Activated naive CD8-positive, alpha-beta T cell treated with anti-CD3 and anti-CD28 coated beads, Interleukin-2, amount 50 U/mL, for 24 hours (primary cell): Measurements from ENCODE around the gene ZNF155.
"Not testable (repeated sequence)": the region's sequence is repeated elsewhere in the genome, so short reads cannot be mapped to it uniquely, and the experiment has no call there.

ENCODE experiments used
- ATAC-seq: fragments of 150-1000 bp; cut with Tn5 transposase; one replicate; pipeline ENCODE4 v1.10.0; 2021
- DNase-seq: peaks from one replicate; pipeline ENCODE4 v3.0.0; 2021
- H3K27ac Mint-ChIP-seq: one replicate; pipeline ENCODE4 v1.8.0; 2021; ENCODE audit warnings: mild to moderate bottlenecking, mixed read lengths
- H3K27me3 Mint-ChIP-seq: one replicate; pipeline ENCODE4 v1.8.0; 2021; ENCODE audit warnings: mixed read lengths
- H3K36me3 Mint-ChIP-seq: one replicate; pipeline ENCODE4 v1.8.0; 2021; ENCODE audit warnings: low read depth, mixed read lengths
- H3K4me1 Mint-ChIP-seq: one replicate; pipeline ENCODE4 v1.8.0; 2021; ENCODE audit warnings: mixed read lengths
- H3K4me3 Mint-ChIP-seq: one replicate; pipeline ENCODE4 v1.8.0; 2021; ENCODE audit warnings: mild to moderate bottlenecking, moderate library complexity, mixed read lengths
- H3K9me3 Mint-ChIP-seq: one replicate; pipeline ENCODE4 v1.8.0; 2021; ENCODE audit warnings: mixed read lengths

The ZNF155 gene

DNA sequence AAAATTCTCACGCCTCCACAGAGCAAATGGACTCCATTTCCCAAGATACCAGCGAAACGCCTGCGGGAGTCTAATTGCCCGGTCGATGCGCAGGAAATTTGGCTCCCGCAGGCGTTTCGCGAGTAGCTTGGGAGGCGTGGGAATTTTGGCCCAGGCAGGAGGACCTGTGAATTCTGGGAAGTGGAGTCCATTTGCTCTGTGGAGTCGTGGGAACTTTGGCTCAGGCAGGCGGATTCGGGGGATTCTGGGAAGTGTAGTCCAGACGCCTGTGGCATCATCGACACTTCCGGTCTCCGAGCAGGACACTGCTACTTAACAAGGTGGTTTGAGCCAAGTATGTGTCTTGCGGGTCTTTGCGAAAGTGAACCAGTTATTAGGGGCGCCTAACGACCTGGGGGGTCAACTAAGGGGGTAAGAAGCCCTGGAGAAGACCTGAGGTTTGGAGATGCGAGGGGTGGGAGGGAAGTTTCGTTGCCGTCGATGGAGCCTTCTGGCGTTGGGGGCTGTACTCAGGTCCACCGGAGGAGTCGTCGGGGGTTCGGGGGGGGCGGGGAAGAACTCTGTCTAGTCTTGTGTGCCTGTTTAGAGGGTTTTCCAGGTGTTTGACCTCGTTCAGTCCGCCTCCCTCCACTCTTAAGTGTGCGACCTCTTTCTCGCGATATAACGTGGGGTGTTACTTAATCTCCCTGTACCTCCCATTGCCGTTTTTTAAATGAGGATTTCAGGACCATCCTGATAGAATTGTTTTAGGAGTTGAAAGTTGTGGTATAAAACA, at the start of gene ZNF155:
TSS of gene ZNF155 (plus strand) at position 277 of the 775 bp plus-strand sequence. CDS start 4,356 bp downstream, outside the sequence.
- peak within 1 kb of the TSS; percentile 91 for H3K27ac Mint-ChIP-seq
- H3K27me3 Mint-ChIP-seq: no peaks in the 10 kb centered on the region
- DNase-seq (peak; percentile 68), ATAC-seq (peak; percentile 88)
- H3K4me1 Mint-ChIP-seq: peaks cover 11% of the 10 kb centered on the region
- peak within 1 kb of the TSS; percentile 97 for H3K4me3 Mint-ChIP-seq
- peaks cover 12% of the 10 kb centered on the region for H3K36me3 Mint-ChIP-seq
- peaks cover 14% of the 10 kb centered on the region for H3K9me3 Mint-ChIP-seq

DNA sequence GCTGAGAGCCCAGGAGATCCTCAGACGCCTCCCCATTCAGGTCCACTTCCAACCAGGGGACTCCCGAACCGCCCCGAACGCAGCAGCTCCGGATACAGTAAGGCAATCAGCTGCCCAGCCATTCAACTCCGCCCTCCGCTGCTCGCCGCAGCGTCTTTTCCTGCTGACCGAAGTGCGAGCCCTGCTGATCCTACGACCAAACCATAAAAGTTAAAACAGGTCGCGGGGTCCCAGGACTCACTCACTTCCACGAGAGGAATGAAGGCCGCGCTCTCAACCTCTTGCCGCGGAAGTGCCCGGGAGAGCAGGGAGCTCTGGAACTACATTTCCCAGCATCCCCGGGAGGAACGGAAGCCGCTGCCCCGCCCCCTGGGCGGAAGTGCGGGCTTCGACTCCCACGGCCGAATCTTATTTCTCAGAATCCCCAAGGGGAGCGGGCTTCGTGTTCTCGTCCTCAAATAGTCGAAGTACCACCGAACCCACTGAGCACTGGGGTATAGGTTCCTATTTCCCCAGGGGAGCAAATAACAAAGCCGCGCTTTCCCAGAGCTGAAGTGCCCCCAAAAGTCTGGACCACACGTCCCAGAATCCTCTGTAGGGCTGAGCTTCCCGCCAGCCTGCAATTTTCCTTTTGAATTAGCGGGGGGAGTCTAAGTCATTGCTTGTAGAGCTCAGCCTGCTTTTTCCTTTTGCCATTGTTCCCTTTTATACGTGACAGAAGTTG, 48.8 kb upstream of the ZNF155 start, which contains the start of gene ZNF45:
TSS of gene ZNF45 (minus strand) at position 298 of the 724 bp plus-strand sequence. CDS start 13,097 bp downstream, outside the sequence.
- ATAC-seq: peak; percentile 96

GRCh38 chr19:43936188-43936587, 47.8 kb upstream of the ZNF155 start:
- no peak overlapping the region for H3K27ac Mint-ChIP-seq
- no peaks in the 10 kb centered on the region for H3K27me3 Mint-ChIP-seq
- H3K4me1 Mint-ChIP-seq: peaks cover 16% of the 10 kb centered on the region
- H3K9me3 Mint-ChIP-seq: peaks cover 16% of the 10 kb centered on the region
- H3K4me3 Mint-ChIP-seq: no peak overlapping the region
- DNase-seq (no peak), ATAC-seq (no peak)
- H3K36me3 Mint-ChIP-seq: peaks cover 26% of the 10 kb centered on the region

More for the DNA sequence above, 48.8 kb upstream of the ZNF155 start, which contains the start of gene ZNF45:
- Mint-ChIP-seq H3K4me3 (peak within 1 kb of the TSS; percentile 90), H3K27me3 (no peaks in the 10 kb centered on the region), H3K4me1 (peaks cover 16% of the 10 kb centered on the region), H3K27ac (peak within 1 kb of the TSS; percentile 87), H3K36me3 (peaks cover 34% of the 10 kb centered on the region), H3K9me3 (peaks cover 11% of the 10 kb centered on the region)
- peak; percentile 88 for DNase-seq

DNA sequence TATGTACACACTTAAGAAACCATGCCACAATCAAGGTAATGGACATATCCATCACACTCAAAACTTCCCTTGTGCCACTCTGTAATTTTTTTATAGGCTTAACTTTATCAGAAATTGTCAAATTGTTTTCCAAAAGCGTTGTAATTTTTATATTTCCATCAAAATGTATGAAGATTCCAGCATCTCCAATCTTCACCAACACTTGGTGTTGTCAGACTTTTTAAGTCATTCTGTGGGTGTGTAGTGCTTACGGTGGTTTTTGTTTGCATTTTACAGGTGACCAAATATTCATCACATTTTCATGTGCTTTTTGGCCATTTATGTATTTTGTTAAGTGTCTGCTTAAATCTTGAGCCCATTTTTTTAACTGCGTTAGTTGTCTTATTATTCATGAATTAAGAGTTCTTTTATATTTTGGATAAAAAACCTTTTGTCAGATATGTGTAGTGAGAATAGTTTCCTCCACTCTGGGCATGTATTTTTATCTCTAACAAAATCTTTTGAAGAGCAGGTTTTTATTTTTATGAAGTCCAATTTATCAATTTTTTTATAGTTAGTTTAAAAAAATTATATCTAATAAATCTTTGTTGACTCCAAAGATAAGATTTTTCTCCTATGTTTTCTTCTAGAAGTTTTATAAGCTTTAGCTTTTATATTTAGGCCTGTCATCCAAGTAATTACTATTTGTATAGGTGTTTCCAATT, 44.3 kb upstream of the ZNF155 start:
- no peak overlapping the region for H3K27ac Mint-ChIP-seq
- H3K27me3 Mint-ChIP-seq: peaks cover 5% of the 10 kb centered on the region
- H3K4me1 Mint-ChIP-seq: peaks cover 3% of the 10 kb centered on the region
- ATAC-seq (no peak), DNase-seq (no peak)
- no peak overlapping the region for H3K4me3 Mint-ChIP-seq
- peaks cover 24% of the 10 kb centered on the region for H3K9me3 Mint-ChIP-seq
- H3K36me3 Mint-ChIP-seq: peaks cover 2% of the 10 kb centered on the region

DNA sequence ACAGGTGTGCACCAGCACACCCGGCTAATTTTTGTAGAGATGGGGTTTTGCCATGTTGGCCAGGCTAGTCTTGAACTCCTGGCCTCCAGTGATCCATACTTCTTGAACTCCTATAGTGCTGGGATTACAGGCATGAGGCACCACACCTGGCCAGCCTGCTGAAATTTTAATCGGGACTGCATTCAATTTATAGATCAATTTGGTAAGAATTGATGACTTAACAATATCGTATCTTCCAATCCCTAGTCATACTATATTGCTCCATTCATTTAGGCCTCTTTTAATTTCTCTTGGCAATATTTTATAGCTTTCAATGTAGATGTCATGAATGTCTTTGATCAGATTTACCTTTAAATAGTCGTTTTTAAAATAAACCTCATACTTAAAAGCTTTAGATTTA, 43.3 kb upstream of the ZNF155 start:
- Mint-ChIP-seq H3K27me3 (peaks cover 12% of the 10 kb centered on the region), H3K9me3 (peaks cover 25% of the 10 kb centered on the region), H3K36me3 (peaks cover 2% of the 10 kb centered on the region), H3K4me3 (no peak overlapping the region), H3K27ac (no peak overlapping the region), H3K4me1 (no peaks in the 10 kb centered on the region)
- no peak for ATAC-seq
- no peak for DNase-seq

GRCh38 chr19:43941209-43941608, 42.8 kb upstream of the ZNF155 start:
- Mint-ChIP-seq H3K27ac (no peak overlapping the region), H3K4me3 (no peak overlapping the region), H3K4me1 (no peaks in the 10 kb centered on the region), H3K36me3 (peaks cover 2% of the 10 kb centered on the region), H3K9me3 (peaks cover 30% of the 10 kb centered on the region), H3K27me3 (peaks cover 17% of the 10 kb centered on the region)
- DNase-seq: no peak
- ATAC-seq: no peak

DNA sequence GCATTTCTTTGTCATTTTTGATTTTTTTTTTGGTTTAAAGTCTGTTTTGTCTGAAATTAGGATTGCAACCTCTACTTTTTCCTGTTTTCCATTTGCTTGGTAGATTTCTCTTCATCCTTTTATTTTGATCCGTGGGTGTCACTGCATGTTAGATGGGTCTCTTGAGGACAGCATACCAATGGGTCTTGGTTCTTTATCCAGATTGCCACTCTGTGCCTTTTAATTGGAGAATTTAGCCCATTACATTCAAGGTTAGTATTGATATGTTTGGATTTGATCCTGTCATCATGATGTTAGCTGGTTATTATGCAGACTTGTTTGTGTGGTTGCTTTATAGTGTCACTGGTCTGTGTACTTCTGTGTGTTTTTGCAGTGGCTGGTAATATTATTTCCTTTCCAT, 36.6 kb upstream of the ZNF155 start:
- H3K27ac Mint-ChIP-seq, ATAC-seq, H3K4me3 Mint-ChIP-seq, DNase-seq: not testable (repeated sequence)
- H3K27me3 Mint-ChIP-seq: peaks cover 25% of the 10 kb centered on the region
- H3K9me3 Mint-ChIP-seq: peaks cover 58% of the 10 kb centered on the region
- H3K36me3 Mint-ChIP-seq: peaks cover 20% of the 10 kb centered on the region
- H3K4me1 Mint-ChIP-seq: peaks cover 13% of the 10 kb centered on the region

GRCh38 chr19:43949803-43950202, 34.2 kb upstream of the ZNF155 start:
- H3K9me3 Mint-ChIP-seq: peaks cover 51% of the 10 kb centered on the region
- ATAC-seq, DNase-seq, H3K4me3 Mint-ChIP-seq, H3K27ac Mint-ChIP-seq: not testable (repeated sequence)
- H3K36me3 Mint-ChIP-seq: peaks cover 22% of the 10 kb centered on the region
- H3K27me3 Mint-ChIP-seq: peaks cover 19% of the 10 kb centered on the region
- H3K4me1 Mint-ChIP-seq: peaks cover 13% of the 10 kb centered on the region

GRCh38 chr19:43950834-43951645, 32.9 kb upstream of the ZNF155 start, which contains the start of gene ZNF221:
Gene ZNF221 (plus strand): TSS chr19:43951228. CDS start chr19:43962727, 11,499 bp downstream.
- peaks cover 46% of the 10 kb centered on the region for H3K9me3 Mint-ChIP-seq
- peak within 1 kb of the TSS; percentile 94 for H3K4me3 Mint-ChIP-seq
- ATAC-seq (peak; percentile 91), DNase-seq (peak; percentile 73)
- peaks cover 22% of the 10 kb centered on the region for H3K36me3 Mint-ChIP-seq
- H3K27me3 Mint-ChIP-seq: peaks cover 9% of the 10 kb centered on the region
- peak within 1 kb of the TSS; percentile 87 for H3K27ac Mint-ChIP-seq
- H3K4me1 Mint-ChIP-seq: peaks cover 13% of the 10 kb centered on the region

DNA sequence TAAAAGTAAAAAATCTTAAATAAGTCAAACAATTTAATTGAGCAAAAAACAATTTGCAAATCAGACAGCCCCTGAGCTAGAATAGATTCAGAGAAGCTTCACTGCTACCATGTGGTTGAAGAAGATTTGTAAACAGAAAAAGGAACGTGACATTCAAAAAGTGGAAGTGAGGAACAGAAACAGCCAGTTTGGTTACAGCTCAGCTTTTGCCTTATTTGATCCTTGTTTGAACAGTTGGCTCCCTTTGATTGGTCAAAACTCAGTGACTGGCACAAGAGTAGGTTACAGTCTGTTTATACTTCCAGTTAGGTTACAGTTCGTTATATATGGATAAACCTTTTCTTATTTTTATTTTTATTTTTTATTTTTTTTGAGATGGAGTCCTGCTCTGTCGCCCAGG, 27.2 kb upstream of the ZNF155 start:
- DNase-seq (no peak), ATAC-seq (no peak)
- Mint-ChIP-seq H3K27me3 (no peaks in the 10 kb centered on the region), H3K36me3 (peaks cover 18% of the 10 kb centered on the region), H3K4me1 (peaks cover 3% of the 10 kb centered on the region), H3K27ac (no peak overlapping the region), H3K9me3 (peaks cover 18% of the 10 kb centered on the region), H3K4me3 (no peak overlapping the region)

GRCh38 chr19:43957891-43958290, 26.1 kb upstream of the ZNF155 start:
- no peaks in the 10 kb centered on the region for H3K27me3 Mint-ChIP-seq
- no peak overlapping the region for H3K4me3 Mint-ChIP-seq
- peaks cover 19% of the 10 kb centered on the region for H3K36me3 Mint-ChIP-seq
- DNase-seq (no peak), ATAC-seq (no peak)
- no peak overlapping the region for H3K27ac Mint-ChIP-seq
- peaks cover 24% of the 10 kb centered on the region for H3K9me3 Mint-ChIP-seq
- no peaks in the 10 kb centered on the region for H3K4me1 Mint-ChIP-seq

GRCh38 chr19:43960411-43960810, 23.6 kb upstream of the ZNF155 start:
- H3K36me3 Mint-ChIP-seq: peaks cover 38% of the 10 kb centered on the region
- H3K4me1 Mint-ChIP-seq: no peaks in the 10 kb centered on the region
- H3K27me3 Mint-ChIP-seq: no peaks in the 10 kb centered on the region
- ATAC-seq (no peak), DNase-seq (no peak)
- peaks cover 46% of the 10 kb centered on the region for H3K9me3 Mint-ChIP-seq
- no peak overlapping the region for H3K4me3 Mint-ChIP-seq
- H3K27ac Mint-ChIP-seq: no peak overlapping the region

- H3K36me3 Mint-ChIP-seq: peaks cover 68% of the 10 kb centered on the region
Observed at GRCh38 chr19:43966079-43966694, 17.8 kb upstream of the ZNF155 start.

More at GRCh38 chr19:43966079-43966694, 17.8 kb upstream of the ZNF155 start:
- H3K9me3 Mint-ChIP-seq: peaks cover 73% of the 10 kb centered on the region
- H3K27ac Mint-ChIP-seq: no peak overlapping the region
- H3K27me3 Mint-ChIP-seq: no peaks in the 10 kb centered on the region
- no peaks in the 10 kb centered on the region for H3K4me1 Mint-ChIP-seq
- no peak for DNase-seq
- ATAC-seq: no peak
- H3K4me3 Mint-ChIP-seq: no peak overlapping the region
